H9 (cell line): ENCODE data around the gene SPRED2. TPM values are rescaled to one million over a fixed set of nuclear protein-coding genes. Genes with fewer than 3 reads are reported as not detected.

ENCODE experiments used
- DNase-seq: peaks from one replicate; pipeline ENCODE4 v3.0.0-alpha.2; 2017
- H2AFZ ChIP-seq: one replicate; pipeline ENCODE4 v1.6.1; 2013; ENCODE audit warnings: mild to moderate bottlenecking, low read length, control low read depth, moderate library complexity
- H2AK5ac ChIP-seq: 2 replicates; pipeline ENCODE4 v1.6.1; 2013; ENCODE audit warnings: low read length, control low read depth, mixed read lengths; ENCODE audit not compliant: insufficient read length
- H2BK120ac ChIP-seq: one replicate; pipeline ENCODE4 v1.6.1; 2013; ENCODE audit warnings: low read depth, mild to moderate bottlenecking, low read length, control low read depth, inconsistent platforms; ENCODE audit not compliant: poor library complexity, severe bottlenecking
- H2BK12ac ChIP-seq: 2 replicates; pipeline ENCODE4 v1.6.1; 2013; ENCODE audit warnings: low read length, control low read depth, mixed read lengths, low read depth; ENCODE audit not compliant: insufficient read length
- H2BK15ac ChIP-seq: 2 replicates; pipeline ENCODE4 v1.6.1; 2013; ENCODE audit warnings: low read depth, low read length, control low read depth
- H2BK20ac ChIP-seq: one replicate; pipeline ENCODE4 v1.6.1; 2013; ENCODE audit warnings: low read depth, mild to moderate bottlenecking, low read length, control low read depth, inconsistent platforms; ENCODE audit not compliant: poor library complexity, severe bottlenecking
- H2BK5ac ChIP-seq: 2 replicates; pipeline ENCODE4 v1.6.1; 2013; ENCODE audit warnings: low read length, control low read depth, mixed read lengths; ENCODE audit not compliant: insufficient read length
- H3K14ac ChIP-seq: 2 replicates; pipeline ENCODE4 v1.6.1; 2013; ENCODE audit warnings: low read length, control low read depth; ENCODE audit not compliant: insufficient read depth
- H3K18ac ChIP-seq: 2 replicates; pipeline ENCODE4 v1.6.1; 2013; ENCODE audit warnings: low read depth, mild to moderate bottlenecking, mixed read lengths, low read length, control low read depth; ENCODE audit not compliant: insufficient read length
- H3K23ac ChIP-seq: 2 replicates; pipeline ENCODE4 v1.6.1; 2013; ENCODE audit warnings: low read length, control low read depth, mixed read lengths, low read depth; ENCODE audit not compliant: insufficient read length
- H3K23me2 ChIP-seq: 2 replicates; pipeline ENCODE4 v1.6.1; 2013; ENCODE audit warnings: low read depth, mild to moderate bottlenecking, mixed read lengths, low read length, control low read depth; ENCODE audit not compliant: insufficient read length, poor library complexity, severe bottlenecking
- H3K27ac ChIP-seq: 2 replicates; pipeline ENCODE4 v1.5.1; 2013; ENCODE audit warnings: low read length, control low read depth, mixed read lengths, low read depth; ENCODE audit not compliant: insufficient read length
- H3K27me3 ChIP-seq: 2 replicates; pipeline ENCODE4 v1.6.1; 2013; ENCODE audit warnings: low read length, control low read depth, inconsistent platforms; ENCODE audit not compliant: insufficient read depth
- H3K4ac ChIP-seq: 2 replicates; pipeline ENCODE4 v1.6.1; 2013; ENCODE audit warnings: low read depth, mild to moderate bottlenecking, control low read depth, inconsistent platforms, low read length, moderate library complexity
- H3K4me1 ChIP-seq: 2 replicates; pipeline ENCODE4 v1.6.1; 2013; ENCODE audit warnings: low read length, control low read depth, inconsistent platforms; ENCODE audit not compliant: insufficient read depth
- H3K4me2 ChIP-seq: 2 replicates; pipeline ENCODE4 v1.6.1; 2013; ENCODE audit warnings: low read length, control low read depth, mixed read lengths; ENCODE audit not compliant: insufficient read length, insufficient read depth
- H3K56ac ChIP-seq: 2 replicates; pipeline ENCODE4 v1.6.1; 2013; ENCODE audit warnings: low read depth, mild to moderate bottlenecking, mixed read lengths, low read length, control low read depth; ENCODE audit not compliant: insufficient read length
- H3K79me1 ChIP-seq: 2 replicates; pipeline ENCODE4 v1.6.1; 2013; ENCODE audit warnings: low read depth, mild to moderate bottlenecking, moderate library complexity, low read length, control low read depth, inconsistent platforms; ENCODE audit not compliant: insufficient read depth, poor library complexity, severe bottlenecking
- H3K79me2 ChIP-seq: 2 replicates; pipeline ENCODE4 v1.6.1; 2013; ENCODE audit warnings: low read length, control low read depth, inconsistent platforms; ENCODE audit not compliant: insufficient read depth
- H3K9ac ChIP-seq: 2 replicates; pipeline ENCODE4 v1.6.1; 2013; ENCODE audit warnings: low read length, control low read depth, mixed read lengths; ENCODE audit not compliant: insufficient read length; ENCODE audit errors: extremely low read depth
- H3K9me3 ChIP-seq: one replicate; pipeline ENCODE4 v1.6.1; 2013; ENCODE audit warnings: low read depth, low read length, inconsistent platforms; ENCODE audit not compliant: control insufficient read depth
- H3T11ph ChIP-seq: one replicate; pipeline ENCODE4 v1.6.1; 2013; ENCODE audit warnings: mild to moderate bottlenecking, low read length, control low read depth, inconsistent platforms
- H4K20me1 ChIP-seq: one replicate; pipeline ENCODE4 v1.6.1; 2013; ENCODE audit not compliant: control insufficient read depth, insufficient read length, insufficient read depth
- H4K5ac ChIP-seq: 2 replicates; pipeline ENCODE4 v1.6.1; 2013; ENCODE audit warnings: low read depth, mild to moderate bottlenecking, mixed read lengths, low read length, control low read depth; ENCODE audit not compliant: insufficient read length
- H4K8ac ChIP-seq: replicated peaks from 2 replicates; pipeline ENCODE4 v1.6.1; 2013; ENCODE audit warnings: low read length, control low read depth, mixed read lengths, low read depth; ENCODE audit not compliant: insufficient read length
- H4K91ac ChIP-seq: 2 replicates; pipeline ENCODE4 v1.6.1; 2013; ENCODE audit warnings: low read depth, mild to moderate bottlenecking, moderate library complexity, mixed read lengths, low read length, control low read depth; ENCODE audit not compliant: insufficient read length
- H3K27ac Mint-ChIP-seq, 3 experiments: 2 replicates in 2 of 3; 3 replicates in 1 of 3; pipeline ENCODE4 v1.8.0; 2020 to 2021; ENCODE audit warnings: mixed read lengths in 3 of 3, mild to moderate bottlenecking in 1 of 3, moderate library complexity in 1 of 3
- H3K27me3 Mint-ChIP-seq: 2 replicates; pipeline ENCODE4 v1.8.0; 2021; ENCODE audit warnings: low read depth, mild to moderate bottlenecking, moderate library complexity, mixed read lengths
- H3K36me3 Mint-ChIP-seq, 3 experiments: 2 replicates in 2 of 3; 3 replicates in 1 of 3; pipeline ENCODE4 v1.8.0; 2020 to 2021; ENCODE audit warnings: low read depth in 3 of 3, mixed read lengths in 3 of 3; ENCODE audit not compliant: insufficient read depth in 1 of 3
- H3K4me1 Mint-ChIP-seq, 2 experiments: 2 replicates each; pipeline ENCODE4 v1.8.0; 2020; ENCODE audit warnings: mixed read lengths in 2 of 2
- H3K4me3 Mint-ChIP-seq, 2 experiments: 2 replicates in 1 of 2; 3 replicates in 1 of 2; pipeline ENCODE4 v1.8.0; 2020 to 2021; ENCODE audit warnings: mild to moderate bottlenecking in 2 of 2, mixed read lengths in 2 of 2, moderate library complexity in 1 of 2
- H3K9me3 Mint-ChIP-seq, 2 experiments: 2 replicates in 1 of 2; 3 replicates in 1 of 2; pipeline ENCODE4 v1.8.0; 2020; ENCODE audit warnings: mild to moderate bottlenecking in 2 of 2, mixed read lengths in 2 of 2, moderate library complexity in 1 of 2
- WGBS: extraction: QIAGEN DNeasy Blood & Tissue Kit; methylation state at CpG from one replicate; pipeline ENCODE4 v1.1.7; 2013; ENCODE audit warnings: missing lambda C conversion rate, low lambda C conversion rate, mixed read lengths; ENCODE audit not compliant: insufficient read length; ENCODE audit errors: extremely low coverage; 5-methylcytosine and 5-hydroxymethylcytosine counted together
- total RNA-seq: library from RNA; stranded (reverse); gene quantifications from 2 replicates; pipeline ENCODE4 v1.2.1, GENCODE V29; 2021
- TF ChIP-seq, protein P1 (sequence below): fragments of 200-600 bp; sonication (generic); conservative IDR thresholded peaks from 3 replicates; pipeline ENCODE4 v1.8.0; 2021; ENCODE audit warnings: antibody characterized with exemption, mild to moderate bottlenecking

Gene SPRED2
- total RNA-seq, 1 experiment from 2014 or later, result 23.5 TPM

DNA sequence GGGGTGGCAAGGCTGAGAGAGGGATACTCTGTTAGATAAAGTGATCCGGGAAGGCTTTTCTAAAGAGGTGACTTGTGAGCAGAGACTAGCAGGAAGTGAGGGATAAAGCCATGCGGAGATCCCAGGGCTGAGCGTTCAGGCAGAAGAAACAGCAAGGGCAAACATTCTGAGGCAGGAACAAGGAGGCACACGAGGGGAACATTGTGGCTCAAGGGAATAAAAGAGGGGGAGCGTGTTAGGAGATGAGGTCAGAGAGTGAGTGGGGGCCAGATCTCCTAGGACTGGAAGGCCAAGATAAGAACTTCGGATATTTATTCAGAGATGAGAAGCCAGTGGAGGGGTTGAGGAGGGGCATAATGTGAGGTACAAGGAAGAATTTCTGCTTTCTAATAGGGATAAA is 137.7 kb downstream of the SPRED2 start:
- Mint-ChIP-seq H3K36me3 (no peaks in the 10 kb centered on the region), H3K27me3 (peaks cover 68% of the 10 kb centered on the region), H3K27ac (no peak overlapping the region), H3K4me3 (no peak overlapping the region), H3K4me1 (peaks cover 6 to 13% of the 10 kb centered on the region in 2 experiments), H3K9me3 (no peaks in the 10 kb centered on the region)
- Histone ChIP-seq H3K14ac (no peak overlapping the region), H4K8ac (no peak overlapping the region), H4K5ac (no peak overlapping the region), H2AK5ac (no peak overlapping the region), H2BK20ac (no peak overlapping the region), H3K23ac (no peak overlapping the region), H4K91ac (no peak overlapping the region), H2BK5ac (no peak overlapping the region), H3K4me1 (no peaks in the 10 kb centered on the region), H3K9ac (no peak overlapping the region), H3T11ph (no peak overlapping the region), H3K4ac (no peak overlapping the region), H3K27ac (no peak overlapping the region), H3K9me3 (no peaks in the 10 kb centered on the region), H3K79me2 (no peaks in the 10 kb centered on the region), H3K18ac (no peak overlapping the region), H4K20me1 (no peaks in the 10 kb centered on the region), H3K23me2 (no peaks in the 10 kb centered on the region), H3K79me1 (no peaks in the 10 kb centered on the region), H2AFZ (no peak overlapping the region), H2BK120ac (no peak overlapping the region), H2BK15ac (no peak overlapping the region), H3K56ac (no peak overlapping the region), H2BK12ac (no peak overlapping the region), H3K4me2 (no peak overlapping the region), H3K27me3 (no peaks in the 10 kb centered on the region)
- TF ChIP-seq, protein P1, sequence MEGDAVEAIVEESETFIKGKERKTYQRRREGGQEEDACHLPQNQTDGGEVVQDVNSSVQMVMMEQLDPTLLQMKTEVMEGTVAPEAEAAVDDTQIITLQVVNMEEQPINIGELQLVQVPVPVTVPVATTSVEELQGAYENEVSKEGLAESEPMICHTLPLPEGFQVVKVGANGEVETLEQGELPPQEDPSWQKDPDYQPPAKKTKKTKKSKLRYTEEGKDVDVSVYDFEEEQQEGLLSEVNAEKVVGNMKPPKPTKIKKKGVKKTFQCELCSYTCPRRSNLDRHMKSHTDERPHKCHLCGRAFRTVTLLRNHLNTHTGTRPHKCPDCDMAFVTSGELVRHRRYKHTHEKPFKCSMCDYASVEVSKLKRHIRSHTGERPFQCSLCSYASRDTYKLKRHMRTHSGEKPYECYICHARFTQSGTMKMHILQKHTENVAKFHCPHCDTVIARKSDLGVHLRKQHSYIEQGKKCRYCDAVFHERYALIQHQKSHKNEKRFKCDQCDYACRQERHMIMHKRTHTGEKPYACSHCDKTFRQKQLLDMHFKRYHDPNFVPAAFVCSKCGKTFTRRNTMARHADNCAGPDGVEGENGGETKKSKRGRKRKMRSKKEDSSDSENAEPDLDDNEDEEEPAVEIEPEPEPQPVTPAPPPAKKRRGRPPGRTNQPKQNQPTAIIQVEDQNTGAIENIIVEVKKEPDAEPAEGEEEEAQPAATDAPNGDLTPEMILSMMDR, result no peak
- DNase-seq, result no peak
- WGBS, result no CpG with 5 or more reads among the region's 6 CpGs
